Lung microvascular endothelial cell (primary cell): Measurements from ENCODE around the gene HK1. TPM values are rescaled to one million over a fixed set of nuclear protein-coding genes. Genes with fewer than 3 reads are reported as not detected.
"Not testable (repeated sequence)": the region's sequence is repeated elsewhere in the genome, so short reads cannot be mapped to it uniquely, and the experiment has no call there.

Experiments
- DNase-seq, 2 donors: peaks; one replicate each; pipeline versions ENCODE4 v3.0.0 to v3.0.0-alpha.2; 2010; ENCODE audit warnings: low read depth in 2 of 2
- total RNA-seq: library from RNA; depleted of rRNA; stranded (reverse); fragments of >200 nt; gene quantifications from 2 replicates; pipeline ENCODE4 v1.2.1, GENCODE V29; 2014

The HK1 gene
- total RNA-seq, 1 donor from 2014 or later: 86.7 TPM

DNA sequence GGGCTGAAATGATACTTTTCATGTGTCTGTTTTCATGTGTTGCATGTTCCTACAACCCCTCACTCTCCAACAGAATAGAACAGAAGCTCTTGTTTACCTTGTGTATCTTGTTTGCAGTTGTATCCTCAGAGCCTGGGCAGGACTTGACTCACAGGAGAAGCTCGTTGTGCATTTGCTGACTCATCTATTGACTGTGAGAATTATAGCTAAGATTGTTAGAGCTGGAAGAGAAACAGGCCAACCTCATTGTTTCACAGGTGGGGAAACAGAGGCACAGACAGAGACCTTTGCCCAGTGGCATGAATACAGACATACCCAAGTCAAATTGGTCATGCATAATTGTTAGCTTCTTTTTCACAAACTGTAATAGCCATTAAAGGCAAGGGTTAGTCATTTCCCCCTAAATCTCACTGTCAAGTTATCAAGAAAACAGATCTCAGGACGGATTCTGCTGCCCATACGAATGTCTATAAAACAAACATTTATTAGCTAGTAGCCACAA lies 168.4 kb downstream of the HK1 start:
- DNase-seq: peak; percentile 52 to 90

DNA sequence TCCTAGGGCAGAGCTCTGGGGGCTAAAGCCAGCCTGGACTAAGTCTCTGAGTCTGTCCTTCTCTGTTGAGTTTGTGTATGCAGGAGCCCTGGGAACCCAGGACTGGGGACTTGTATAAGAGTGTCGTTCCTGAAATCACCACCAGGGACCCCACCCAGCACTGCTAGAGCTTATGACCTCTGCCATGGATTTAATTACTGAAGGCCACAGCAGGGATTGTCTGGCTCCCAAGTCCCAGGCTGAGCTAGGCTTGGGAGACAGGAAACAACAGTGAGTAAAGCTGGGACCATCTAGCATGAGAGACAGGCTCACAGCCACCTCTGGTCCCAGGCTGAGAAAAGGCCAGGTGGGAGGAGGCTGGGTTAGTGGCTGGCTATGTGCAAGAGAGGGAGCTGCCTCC lies 171.5 kb downstream of the HK1 start:
- peak; percentile 80 to 83 for DNase-seq

DNA sequence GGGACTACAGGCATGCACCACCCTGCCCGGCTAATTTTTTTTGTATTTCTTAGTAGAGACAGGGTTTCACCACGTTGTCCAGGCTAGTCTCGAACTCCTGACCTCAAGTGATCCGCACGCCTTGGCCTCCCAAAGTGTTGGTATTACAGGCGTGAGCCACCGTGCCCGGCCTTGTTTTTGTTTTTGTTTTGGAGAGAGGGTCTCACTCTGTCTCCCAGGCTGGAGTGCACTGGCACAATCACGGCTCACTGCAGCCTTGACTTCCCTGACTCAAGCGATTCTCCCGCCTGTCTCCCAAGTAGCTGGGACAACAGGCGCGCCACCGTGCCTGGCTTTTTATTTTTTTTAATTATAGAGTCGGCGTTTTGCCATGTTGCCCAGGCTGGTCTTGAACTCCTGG lies 172.1 kb downstream of the HK1 start:
- not testable (repeated sequence) for DNase-seq

DNA sequence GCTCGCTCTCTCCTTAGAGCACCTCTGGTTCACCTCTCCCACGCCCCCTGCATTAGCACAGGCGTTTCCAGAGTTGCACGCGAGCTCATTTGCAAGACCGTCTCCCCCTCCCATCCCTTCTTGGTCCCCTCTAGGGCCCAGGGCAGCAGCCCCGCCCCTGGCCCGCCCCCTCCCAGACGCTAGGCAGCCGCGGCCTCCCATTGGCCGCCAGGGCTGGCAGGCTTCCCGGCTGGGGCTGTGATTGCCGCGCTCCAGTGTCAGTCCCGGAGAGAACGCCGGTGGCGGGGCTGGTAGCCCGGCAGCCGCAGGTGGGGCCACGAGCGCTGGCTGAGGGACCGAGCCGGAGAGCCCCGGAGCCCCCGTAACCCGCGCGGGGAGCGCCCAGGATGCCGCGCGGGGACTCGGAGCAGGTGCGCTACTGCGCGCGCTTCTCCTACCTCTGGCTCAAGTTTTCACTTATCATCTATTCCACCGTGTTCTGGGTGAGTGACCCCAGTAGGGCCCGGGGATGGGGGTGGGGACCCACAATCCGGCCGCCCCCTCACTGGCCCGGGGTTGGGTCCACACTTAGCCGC lies 173.0 kb downstream of the HK1 start, which contains the start of gene TSPAN15:
Gene TSPAN15 (plus strand): TSS at position 257 of the 575 bp plus-strand sequence. CDS start 130 bp downstream, at position 387.
- DNase-seq: peak; percentile 84 to 91

Other genes starting within 250 kb of the HK1 start
- 227 and 408 TPM in 2 replicates for gene SRGN, start 190.4 kb upstream of the HK1 start, total RNA-seq
- gene VPS26A, start 154.3 kb upstream of the HK1 start, total RNA-seq: 24.6 and 29.0 TPM in 2 replicates
- 13.1 and 20.8 TPM in 2 replicates for gene SUPV3L1, start 98.3 kb upstream of the HK1 start, total RNA-seq
- gene HKDC1, start 58.2 kb upstream of the HK1 start, total RNA-seq: under 0.01 TPM in 1 of 2 replicates, not detected in the other
- gene TACR2, start 138.4 kb downstream of the HK1 start, total RNA-seq: 0.60 TPM in 1 of 2 replicates, not detected in the other
- gene TSPAN15, start 173.0 kb downstream of the HK1 start, total RNA-seq: 49.2 and 118 TPM in 2 replicates